HCT116 (cell line): ENCODE data around the gene PITPNM1. TPM values are rescaled to one million over a fixed set of nuclear protein-coding genes. Genes with fewer than 3 reads are reported as not detected.

Source experiments
- ATAC-seq: fragments of 200-7000 bp; cut with Tn5 transposase; 2 replicates; pipeline ENCODE4 v1.9.1; 2020; ENCODE audit warnings: mild to moderate bottlenecking, moderate library complexity
- BruUV-seq: library from RNA; stranded (reverse); fragments of 400-500 nt; replicated peaks from 2 replicates; lab custom pipeline; 2021; lab: Mats Ljungman, UMichigan
- CTCF ChIA-PET: fragments of 300-600 bp; sonication (Branson Sonifier 250); formaldehyde crosslinking; loops from one replicate; lab custom pipeline; 2021; ENCODE audit warnings: antibody characterized with exemption; lab: Charles Lee
- POLR2A ChIA-PET: fragments of 300-600, 350-600 bp; sonication (Branson Sonifier 250); formaldehyde crosslinking; loops from one replicate; lab custom pipeline; 2021; ENCODE audit warnings: antibody characterized with exemption; lab: Charles Lee
- RAD21 ChIA-PET, 2 experiments: fragments of 300-600 bp; sonication (Branson Sonifier 250); formaldehyde crosslinking; loops; one replicate each; lab custom pipeline; 2023; ENCODE audit warnings: low total read pairs in 2 of 2; ENCODE audit not compliant: uncharacterized antibody in 2 of 2, unreplicated experiment in 2 of 2, low non-redundant PET in 1 of 2; lab: Charles Lee
- DNase-seq: peaks from one replicate; pipeline ENCODE4 v3.0.0-alpha.2; 2010; ENCODE audit warnings: low read depth, low spot score
- H2AFZ ChIP-seq: fragments of 200-600 bp; shearing (Covaris generic), sonication (generic); 2 replicates; pipeline ENCODE4 v1.6.1; 2017; ENCODE audit warnings: low read depth, mixed run types, mixed read lengths, antibody characterized with exemption, low read length; ENCODE audit not compliant: poor library complexity, severe bottlenecking
- H3K27ac ChIP-seq: 2 replicates; pipeline ENCODE4 v1.5.1; 2012; ENCODE audit warnings: low read depth, low read length
- H3K27me3 ChIP-seq: fragments of 200-600 bp; sonication (generic); 2 replicates; pipeline ENCODE4 v1.6.1; 2016; ENCODE audit warnings: mixed run types, low read length, mixed read lengths; ENCODE audit not compliant: insufficient read depth
- H3K36me3 ChIP-seq, 2 experiments: fragments of 200-500 bp in 1 of 2; fragments of 200-600 bp in 1 of 2; sonication (Bioruptor generic) in 1 of 2; sonication (generic) in 1 of 2; 2 replicates each; pipeline versions ENCODE4 v1.5.1 to v1.6.1; 2014 to 2016; ENCODE audit warnings: low read length in 2 of 2, inconsistent platforms in 1 of 2, mixed read lengths in 1 of 2, mixed run types in 1 of 2; ENCODE audit not compliant: insufficient read depth in 2 of 2, control insufficient read depth in 1 of 2
- H3K4me1 ChIP-seq, 2 experiments: fragments of 200-600 bp in 1 of 2; sonication (generic) in 1 of 2; 2 replicates each; pipeline versions ENCODE4 v1.5.1 to v1.6.1; 2012 to 2017; ENCODE audit warnings: low read length in 2 of 2, inconsistent platforms in 1 of 2, mild to moderate bottlenecking in 1 of 2, mixed read lengths in 1 of 2, mixed run types in 1 of 2, moderate library complexity in 1 of 2; ENCODE audit not compliant: insufficient read depth in 2 of 2, control insufficient read depth in 1 of 2
- H3K4me2 ChIP-seq: fragments of 200-600 bp; sonication (generic); 2 replicates; pipeline ENCODE4 v1.6.1; 2017; ENCODE audit warnings: mixed run types, low read length, mixed read lengths
- H3K4me3 ChIP-seq, 2 experiments: fragments of 200-600 bp in 1 of 2; sonication (generic) in 1 of 2; replicated peaks in 1 of 2; 2 replicates each; pipeline ENCODE4 v1.5.1; 2011 to 2016; ENCODE audit warnings: low read length in 2 of 2, control low read depth in 1 of 2, low read depth in 1 of 2, mild to moderate bottlenecking in 1 of 2, mixed read lengths in 1 of 2, mixed run types in 1 of 2
- H3K79me2 ChIP-seq: fragments of 200-600 bp; sonication (generic); 2 replicates; pipeline ENCODE4 v1.6.1; 2017; ENCODE audit warnings: mild to moderate bottlenecking, mixed run types, low read length, moderate library complexity, mixed read lengths; ENCODE audit not compliant: insufficient read depth
- H3K9ac ChIP-seq: fragments of 200-600 bp; sonication (generic); 2 replicates; pipeline ENCODE4 v1.6.1; 2016; ENCODE audit warnings: low read length, mixed read lengths
- H3K9me2 ChIP-seq: fragments of 200-600 bp; sonication (generic), shearing (Covaris generic); 2 replicates; pipeline ENCODE4 v1.6.1; 2017; ENCODE audit warnings: mixed run types, mild to moderate bottlenecking, moderate library complexity; ENCODE audit not compliant: insufficient read depth
- H3K9me3 ChIP-seq, 2 experiments: fragments of 200-500 bp in 1 of 2; fragments of 200-600 bp in 1 of 2; sonication (Bioruptor generic) in 1 of 2; sonication (generic) in 1 of 2; 2 replicates each; pipeline ENCODE4 v1.6.1; 2014 to 2017; ENCODE audit warnings: low read length in 2 of 2, mixed read lengths in 2 of 2, inconsistent platforms in 1 of 2, low read depth in 1 of 2, mild to moderate bottlenecking in 1 of 2, mixed run types in 1 of 2, moderate library complexity in 1 of 2; ENCODE audit not compliant: control insufficient read depth in 1 of 2, insufficient read depth in 1 of 2
- H4K20me1 ChIP-seq: fragments of 200-600 bp; sonication (generic), shearing (Covaris generic); 2 replicates; pipeline ENCODE4 v1.6.1; 2017; ENCODE audit warnings: mixed run types, mild to moderate bottlenecking, moderate library complexity; ENCODE audit not compliant: insufficient read depth
- EGR1 ChIP-seq: IDR thresholded peaks from 2 replicates; pipeline ENCODE4 v1.6.1; 2012; ENCODE audit warnings: low read depth
- EZH2 ChIP-seq: fragments of 200-600 bp; sonication (generic); IDR thresholded peaks from 2 replicates; pipeline ENCODE4 v1.6.1; 2017; ENCODE audit warnings: antibody characterized with exemption, mixed run types
- EZH2phosphoT487 ChIP-seq: fragments of 200-600 bp; IDR thresholded peaks from 2 replicates; pipeline ENCODE4 v1.6.1; 2018; ENCODE audit warnings: antibody characterized with exemption, borderline replicate concordance
- JUND ChIP-seq: IDR thresholded peaks from 2 replicates; pipeline ENCODE4 v1.6.1; 2012
- POLR2AphosphoS5 ChIP-seq: IDR thresholded peaks from 2 replicates; pipeline ENCODE4 v1.6.1; 2011; ENCODE audit warnings: mild to moderate bottlenecking, low read depth, low read length, moderate library complexity
- RAD21 ChIP-seq: IDR thresholded peaks from 2 replicates; pipeline ENCODE4 v1.6.1; 2012; ENCODE audit warnings: low read depth, mild to moderate bottlenecking
- SP1 ChIP-seq: IDR thresholded peaks from 2 replicates; pipeline ENCODE4 v1.6.1; 2012; ENCODE audit warnings: low read depth
- SRF ChIP-seq: IDR thresholded peaks from 2 replicates; pipeline ENCODE4 v1.6.1; 2012; ENCODE audit warnings: low read depth
- TCF7L2 ChIP-seq: IDR thresholded peaks from 2 replicates; pipeline ENCODE4 v1.7.0; 2011; ENCODE audit warnings: borderline replicate concordance, inconsistent platforms; ENCODE audit not compliant: insufficient read depth, insufficient read length; ENCODE audit errors: extremely low read depth
- ZFX ChIP-seq: fragments of 450-650 bp; IDR thresholded peaks from 2 replicates; pipeline ENCODE4 v1.6.1; 2017
- intact Hi-C: fragments of 100-400 bp; cut with micrococcal nuclease; formaldehyde crosslinking; loops from 2 replicates; pipeline ENCODE4 v1.10.0; 2022
- total RNA-seq: library from RNA; stranded (reverse); gene quantifications from one replicate; pipeline ENCODE4 v1.2.1, GENCODE V29; 2021; ENCODE audit not compliant: unreplicated experiment

Gene PITPNM1
- total RNA-seq, 1 experiment from 2014 or later = 79.5 TPM

DNA sequence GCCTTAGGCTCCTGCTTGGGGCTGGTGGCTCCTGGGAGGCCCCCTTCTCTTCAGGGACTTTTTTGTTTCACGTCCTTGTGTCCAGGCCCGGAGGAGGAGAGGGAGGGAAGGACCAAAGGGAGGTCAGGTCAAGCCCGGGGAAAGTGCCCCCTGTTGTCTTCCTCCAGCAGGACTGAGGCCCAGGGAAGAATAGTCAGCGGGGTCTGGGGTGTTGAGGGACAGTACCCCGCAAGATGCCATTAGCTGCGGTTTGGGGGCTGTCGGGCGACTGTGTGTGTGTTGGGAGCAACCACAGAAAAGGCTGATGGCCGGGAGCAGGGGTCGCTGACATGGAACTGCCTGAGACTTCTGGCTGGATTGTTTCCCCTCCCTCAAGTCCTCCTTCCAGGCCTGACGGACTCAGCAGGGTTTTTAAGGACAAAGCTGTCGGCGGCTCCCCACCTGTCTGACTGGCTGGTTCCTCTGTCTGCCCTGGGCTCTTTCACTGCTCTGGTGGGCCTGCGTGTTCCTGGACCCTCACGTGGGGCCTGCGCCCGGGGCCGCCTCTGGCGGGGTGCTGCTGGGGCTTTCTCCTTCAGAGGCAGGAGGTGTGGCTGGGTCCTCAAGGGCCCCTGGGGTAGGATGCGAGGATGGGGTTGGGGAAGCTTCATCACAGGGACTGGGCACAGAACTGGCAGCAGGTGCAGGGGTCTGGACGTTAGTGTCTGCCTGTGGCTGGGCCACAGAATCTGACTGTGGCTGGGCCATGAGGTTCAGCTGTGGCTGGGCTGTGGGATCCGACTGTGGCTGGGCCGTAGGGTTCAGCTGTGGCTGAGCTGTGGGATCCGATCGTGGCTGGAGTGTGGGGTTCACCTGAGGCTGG is 54.1 kb downstream of the PITPNM1 start:
- POLR2A ChIA-PET = interaction anchor here (1.2 kb wide), 1 partner anchor 18 kb away, joined by 3 read pairs; the partner anchor contains the start of gene TMEM134
- CTCF ChIA-PET = no interaction called here
- H3K9me2 ChIP-seq = no peaks in the 10 kb centered on the region
- no peak overlapping the region; the same call in 1 of the 2 replicates for H3K27ac ChIP-seq
- H3K9ac ChIP-seq = no peak overlapping the region
- no peaks in the 10 kb centered on the region for H3K79me2 ChIP-seq
- H3K9me3 ChIP-seq = no peaks in the 10 kb centered on the region
- no peaks in the 10 kb centered on the region for H4K20me1 ChIP-seq
- RAD21 ChIA-PET = no interaction called here
- H2AFZ ChIP-seq = no peak overlapping the region
- TF ChIP-seq TCF7L2 (no peak), RAD21 (no peak), SRF (no peak), SP1 (no peak), EGR1 (no peak), EZH2phosphoT487 (no peak), JUND (no peak), EZH2 (no peak), POLR2AphosphoS5 (no peak), ZFX (no peak)
- no TSS peak for BruUV-seq
- ATAC-seq (no peak), DNase-seq (no peak)
- H3K27me3 ChIP-seq = no peaks in the 10 kb centered on the region
- no peaks in the 10 kb centered on the region for H3K36me3 ChIP-seq
- no peak overlapping the region for H3K4me3 ChIP-seq
- intact Hi-C loops = no loop called here
- H3K4me2 ChIP-seq = no peak overlapping the region
- H3K4me1 ChIP-seq = no peaks in the 10 kb centered on the region
